GM21526 (cell line): Measurements from ENCODE around the gene TRHDE.
"Not testable (repeated sequence)": the region's sequence is repeated elsewhere in the genome, so short reads cannot be mapped to it uniquely, and the experiment has no call there.

Experiments used
- ATAC-seq: cut with Tn5 transposase; IDR thresholded peaks from one replicate; pipeline ENCODE4 v1.9.1; 2021; ENCODE audit warnings: moderate library complexity; ENCODE audit not compliant: unreplicated experiment, low FRiP score

Gene TRHDE

DNA sequence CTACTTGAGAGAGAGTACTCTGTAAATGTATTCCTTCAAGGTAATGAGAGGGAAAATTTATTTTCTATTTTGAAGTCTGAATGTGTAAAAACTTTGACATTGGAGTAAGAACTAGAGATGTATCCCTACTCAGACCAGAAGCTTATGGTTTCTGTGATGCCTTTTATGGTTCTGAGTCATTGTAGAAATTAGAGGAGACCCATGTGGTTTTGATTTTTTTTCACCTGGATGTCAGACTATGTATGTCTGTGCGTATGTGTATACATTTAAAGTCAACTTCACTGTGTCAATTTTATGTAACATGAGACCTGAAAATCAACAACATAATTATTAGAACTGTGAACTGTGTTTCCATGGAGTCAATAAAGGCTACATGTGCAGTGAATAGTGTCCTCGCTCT is 302.0 kb downstream of the TRHDE start:
- no peak for ATAC-seq

DNA sequence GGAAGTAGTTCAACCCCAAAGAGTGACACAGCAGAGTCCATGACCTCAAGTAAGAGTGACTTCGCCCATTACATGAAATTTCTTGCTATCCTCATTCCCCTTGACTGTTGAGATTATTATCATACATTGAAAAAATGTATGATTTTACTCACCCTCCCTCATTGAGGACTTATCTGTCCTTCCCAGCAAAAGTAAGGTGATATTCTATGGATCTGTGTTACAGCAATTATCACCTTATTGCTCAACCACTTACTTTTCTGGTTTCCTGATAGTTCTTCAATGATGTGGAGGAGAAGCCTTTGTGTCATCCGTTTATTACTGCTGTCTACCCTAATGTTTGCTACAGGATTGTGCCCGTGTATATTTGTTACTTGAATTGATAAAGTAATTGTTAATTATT is 306.2 kb downstream of the TRHDE start:
- no peak for ATAC-seq

DNA sequence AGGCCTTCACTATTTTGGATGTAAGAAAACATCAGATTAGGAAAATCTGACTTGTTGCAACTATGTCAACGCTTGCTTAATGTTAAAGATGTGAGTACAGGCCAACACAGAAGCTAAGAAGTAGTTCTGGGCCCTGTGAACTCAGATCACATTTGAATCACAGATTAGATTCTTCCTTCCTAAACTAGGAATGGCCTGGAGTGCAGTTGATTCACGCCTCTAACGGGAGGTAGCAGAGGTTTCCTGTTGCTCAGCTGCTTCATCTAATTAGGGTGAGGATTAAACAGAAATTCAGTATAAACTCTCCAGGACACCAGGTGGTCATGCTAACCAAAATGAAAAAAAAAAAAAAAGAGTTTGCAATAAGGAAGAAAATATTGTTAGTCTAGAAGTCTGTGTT is 314.3 kb downstream of the TRHDE start:
- ATAC-seq: no peak

DNA sequence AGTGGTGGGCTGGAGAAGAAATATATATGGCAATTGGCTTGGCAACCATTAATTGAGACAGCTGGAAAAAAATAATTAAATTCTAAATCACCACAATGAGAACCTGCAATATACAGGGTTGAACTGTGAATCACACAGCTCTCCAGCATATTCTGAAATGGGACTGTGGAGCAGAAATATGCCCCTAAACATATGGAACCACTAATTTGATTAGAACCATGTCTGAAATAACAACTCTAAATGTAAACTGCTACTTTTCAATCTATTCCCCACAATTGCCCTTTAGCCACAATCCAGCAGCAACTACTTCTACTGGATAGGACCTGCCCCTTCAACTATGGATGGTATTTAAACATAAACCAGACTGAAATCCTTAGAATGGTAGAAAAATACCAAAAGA is 330.4 kb downstream of the TRHDE start:
- ATAC-seq: no peak

DNA sequence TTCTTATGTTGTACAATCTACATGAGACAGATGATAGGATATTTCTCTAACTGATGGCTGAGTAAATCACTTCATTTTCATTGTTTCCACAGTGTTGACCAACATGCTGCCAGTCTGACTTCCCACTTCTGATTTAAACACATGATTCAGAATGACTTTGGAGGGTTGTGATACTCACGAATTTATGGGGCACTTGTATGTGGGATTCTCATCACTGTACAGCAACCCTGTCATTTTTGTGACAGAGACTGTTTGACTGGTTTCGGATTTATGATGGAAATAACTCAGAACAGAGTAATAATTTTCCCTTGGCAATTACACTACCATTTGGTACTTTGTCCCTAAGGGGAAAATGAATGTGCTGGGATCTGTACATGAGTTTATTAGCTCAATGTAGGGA is 333.8 kb downstream of the TRHDE start:
- no peak for ATAC-seq

DNA sequence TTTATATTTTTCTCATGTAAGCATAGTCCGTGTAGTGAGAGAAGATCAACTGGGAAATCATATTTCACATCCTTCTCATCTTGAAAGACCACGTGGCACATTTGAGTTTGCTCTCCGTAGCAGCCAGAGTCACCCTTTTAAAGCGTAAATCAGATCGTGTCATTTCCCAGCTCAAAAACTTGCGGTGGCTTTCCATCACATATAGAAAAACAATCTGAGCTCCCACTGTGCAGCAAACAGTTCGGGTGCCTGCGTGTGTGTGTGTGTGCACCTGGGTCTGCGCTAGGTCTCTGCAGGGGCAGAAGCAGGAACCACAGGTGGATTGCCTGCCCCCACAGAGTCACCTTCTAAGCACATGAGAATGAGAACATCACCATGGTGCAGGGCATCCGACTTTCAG is 338.2 kb downstream of the TRHDE start:
- no peak for ATAC-seq

DNA sequence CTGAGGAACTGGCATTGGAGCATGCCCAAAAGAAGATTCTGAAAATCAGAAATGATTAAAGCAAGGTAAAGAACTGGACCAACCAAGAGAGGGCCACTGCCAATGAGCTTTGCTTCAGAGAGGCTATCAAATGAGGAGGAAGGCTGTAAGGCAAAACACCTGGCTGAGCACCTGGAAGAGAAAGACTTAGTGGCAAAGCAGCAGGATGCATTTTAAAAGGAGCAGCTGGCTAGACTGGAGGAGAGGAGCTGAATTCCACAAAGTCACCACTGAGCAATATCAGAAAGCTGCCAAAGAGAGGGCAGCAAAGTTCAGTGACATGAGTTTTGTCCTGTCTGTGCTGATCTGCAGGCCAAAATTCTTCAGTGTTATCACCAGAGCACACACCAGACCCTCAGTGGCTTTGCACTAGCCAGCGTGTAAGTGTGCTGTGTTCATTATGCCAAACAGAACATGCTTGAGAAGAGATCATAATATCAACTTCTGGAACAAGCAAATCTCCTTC is 338.7 kb downstream of the TRHDE start:
- ATAC-seq: no peak

DNA sequence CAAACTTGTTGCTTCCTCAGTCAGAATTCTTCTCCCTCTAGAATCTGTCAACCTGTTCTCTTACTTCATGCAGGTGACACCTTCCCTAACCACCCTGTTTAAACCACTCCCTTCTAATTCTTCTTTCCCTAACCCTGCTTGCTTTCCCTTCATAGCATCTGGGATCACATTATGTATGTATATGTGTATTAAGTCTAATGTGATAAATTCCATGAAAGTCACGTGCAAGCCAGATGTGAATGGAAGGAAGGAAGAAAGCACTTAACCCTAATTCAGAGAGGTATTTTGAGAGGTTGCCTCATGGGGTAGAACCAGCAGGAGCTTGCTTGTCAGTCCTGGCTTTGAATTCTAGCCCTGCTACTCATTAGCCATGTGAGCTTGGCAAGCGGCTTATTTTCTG is 340.0 kb downstream of the TRHDE start:
- no peak for ATAC-seq

DNA sequence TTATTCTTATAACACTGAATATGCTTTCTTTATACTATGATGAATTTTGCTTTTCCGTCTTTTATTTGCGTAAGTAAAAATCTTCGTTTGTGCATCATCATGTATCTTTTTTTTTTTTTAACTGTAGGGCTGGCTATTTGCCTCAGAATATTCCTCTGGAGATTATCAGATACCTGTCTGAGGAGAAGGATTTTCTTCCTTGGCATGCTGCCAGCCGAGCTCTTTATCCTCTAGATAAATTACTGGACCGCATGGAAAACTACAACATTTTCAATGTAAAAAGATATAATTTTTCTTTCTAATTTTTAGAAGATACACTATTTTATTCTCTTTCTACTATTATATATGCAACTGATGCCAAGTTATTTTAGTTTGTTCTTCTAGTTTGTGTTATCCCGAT is 346.6 kb downstream of the TRHDE start:
- no peak for ATAC-seq

DNA sequence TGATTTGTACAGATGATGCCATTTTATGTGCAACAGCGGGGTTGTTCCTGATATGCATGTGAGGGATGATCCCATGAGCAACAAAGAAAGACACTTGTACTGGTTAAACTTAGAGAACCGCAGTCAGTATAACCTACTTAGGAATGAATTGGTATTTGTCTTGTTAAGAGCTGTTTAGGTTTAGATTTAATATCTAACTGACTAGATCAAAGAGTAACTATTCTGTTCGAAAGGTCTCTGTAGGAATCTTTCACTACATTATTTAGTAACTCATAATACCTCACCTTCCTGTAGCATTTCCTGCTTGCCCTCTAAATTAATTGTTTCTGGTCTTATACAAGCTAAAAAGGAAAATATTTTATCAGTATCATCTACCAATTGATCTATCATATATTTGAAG is 350.4 kb downstream of the TRHDE start:
- no peak for ATAC-seq

DNA sequence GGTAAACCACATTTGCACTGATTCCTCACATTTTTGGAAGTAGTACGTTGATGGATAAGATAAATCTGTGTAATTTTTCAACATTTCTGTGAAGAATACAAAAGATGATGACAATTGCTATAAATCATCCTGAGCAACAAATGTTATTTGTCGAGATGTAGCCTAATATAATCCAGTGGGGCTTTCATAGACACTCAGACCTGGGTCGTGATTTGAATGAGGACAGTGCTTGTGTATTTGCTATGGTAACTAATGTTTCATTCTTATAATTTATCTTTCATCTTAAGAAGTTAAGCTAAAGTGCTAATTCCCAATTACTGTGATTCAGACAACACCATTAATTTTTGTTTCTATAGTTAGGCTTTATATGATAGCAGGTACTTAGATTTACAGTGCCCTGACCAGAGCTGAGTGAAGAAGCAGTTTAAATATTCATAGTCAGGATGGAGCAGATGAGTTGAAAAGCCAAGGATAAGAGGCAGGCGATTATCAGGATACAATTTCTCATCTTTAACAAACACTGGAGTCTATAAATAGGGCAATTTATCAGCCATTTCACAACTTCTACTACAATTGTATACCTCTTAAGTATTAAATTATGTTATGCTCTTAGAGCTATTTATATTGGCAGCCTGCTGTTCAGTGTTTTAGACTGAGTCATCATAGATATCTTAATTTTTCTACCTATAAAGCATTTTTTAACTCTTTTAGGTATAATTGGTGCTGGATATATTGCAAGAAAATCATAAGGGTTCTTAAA is 359.9 kb downstream of the TRHDE start:
- ATAC-seq: no peak

DNA sequence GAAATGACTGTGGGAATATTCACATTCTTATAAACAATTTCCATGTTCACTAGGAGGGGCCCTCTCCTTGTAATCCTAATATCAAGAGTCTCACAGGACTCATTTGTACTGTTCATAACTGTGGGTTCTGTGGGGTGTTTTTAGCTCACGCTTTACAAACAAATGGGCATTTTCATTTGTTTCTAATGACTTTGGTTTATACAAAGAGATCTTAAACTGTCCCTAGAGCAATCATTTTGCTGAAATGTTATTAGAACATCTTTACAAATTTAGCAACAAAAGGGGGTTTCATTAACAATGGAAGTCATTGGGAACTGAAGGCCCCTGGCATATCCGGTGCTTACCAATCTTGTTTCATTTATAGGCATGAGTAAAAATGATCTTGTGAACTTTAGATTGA is 370.5 kb downstream of the TRHDE start:
- no peak for ATAC-seq

DNA sequence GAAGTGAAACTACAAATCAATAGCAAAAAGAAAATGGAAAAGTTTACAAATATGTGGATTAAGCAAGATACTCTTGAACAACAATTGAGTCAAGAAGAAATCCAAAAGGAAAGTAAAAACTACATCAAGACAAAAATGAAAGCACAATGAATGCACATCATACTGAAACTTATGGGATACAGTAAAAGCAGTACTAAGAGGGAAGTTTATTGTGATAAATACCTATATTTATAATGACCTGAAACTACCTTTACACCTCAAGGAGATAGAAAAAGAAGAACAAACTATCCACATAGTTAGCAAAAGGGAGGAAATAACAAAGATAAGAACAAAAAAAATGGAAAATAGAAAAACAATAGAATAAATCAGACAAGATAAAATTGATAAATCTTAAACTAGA is 375.0 kb downstream of the TRHDE start:
- no peak for ATAC-seq

DNA sequence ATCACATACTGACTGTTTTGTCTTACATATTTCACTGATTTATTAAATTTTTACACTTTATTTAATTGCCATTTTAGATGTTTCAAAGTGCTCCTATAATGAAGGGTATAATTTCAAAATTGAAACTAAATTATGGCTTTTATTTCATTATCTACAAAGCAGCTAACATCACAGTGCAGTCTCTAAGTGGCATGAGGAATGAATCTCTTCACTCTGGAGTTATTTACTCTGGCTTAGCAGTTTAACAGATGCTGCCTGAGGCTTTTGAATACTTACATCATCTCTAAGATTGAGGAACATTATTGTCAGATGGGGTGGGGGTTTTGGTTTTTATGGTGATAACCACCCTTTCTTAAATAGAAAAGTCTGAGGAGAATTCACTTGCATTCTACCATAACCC is 386.4 kb downstream of the TRHDE start:
- no peak for ATAC-seq

DNA sequence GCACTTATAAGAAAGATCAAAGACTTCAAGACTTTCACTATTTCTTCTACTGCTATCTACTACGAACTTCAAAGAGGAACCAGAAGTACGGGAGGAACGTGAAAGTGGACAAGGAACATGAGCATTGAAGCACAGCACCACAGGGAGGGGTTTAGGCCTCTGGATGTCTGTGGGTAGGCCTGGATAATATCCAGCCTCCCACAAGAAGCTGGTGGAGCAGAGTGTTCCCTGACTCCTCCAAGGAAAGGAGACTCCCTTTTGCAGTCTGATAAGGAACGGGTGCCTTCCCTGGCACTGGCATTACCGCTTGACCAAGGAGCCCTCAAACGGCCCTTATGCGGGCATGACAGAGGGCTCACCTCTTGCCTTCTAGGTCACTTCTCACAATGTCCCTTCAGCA is 388.0 kb downstream of the TRHDE start:
- not testable (repeated sequence) for ATAC-seq

DNA sequence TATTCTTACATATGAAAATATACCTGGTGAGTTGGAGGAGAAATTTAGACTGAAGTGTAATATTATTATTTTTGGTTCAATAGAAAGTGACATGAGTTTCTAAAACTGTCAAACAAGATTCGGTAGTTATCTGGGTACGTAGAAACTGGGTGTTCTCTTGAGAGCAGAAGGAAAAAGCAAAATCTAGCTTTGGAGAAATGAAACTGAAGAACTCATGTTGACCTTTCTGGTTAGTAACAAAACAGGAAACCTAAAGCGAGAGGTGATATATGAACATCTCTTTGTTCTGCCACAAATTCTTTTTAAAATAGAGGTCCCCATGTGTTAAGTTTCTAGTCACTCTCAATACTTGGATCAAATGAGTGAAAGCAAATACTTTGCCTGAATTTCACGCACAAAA is 401.7 kb downstream of the TRHDE start:
- peak; percentile 78 for ATAC-seq

DNA sequence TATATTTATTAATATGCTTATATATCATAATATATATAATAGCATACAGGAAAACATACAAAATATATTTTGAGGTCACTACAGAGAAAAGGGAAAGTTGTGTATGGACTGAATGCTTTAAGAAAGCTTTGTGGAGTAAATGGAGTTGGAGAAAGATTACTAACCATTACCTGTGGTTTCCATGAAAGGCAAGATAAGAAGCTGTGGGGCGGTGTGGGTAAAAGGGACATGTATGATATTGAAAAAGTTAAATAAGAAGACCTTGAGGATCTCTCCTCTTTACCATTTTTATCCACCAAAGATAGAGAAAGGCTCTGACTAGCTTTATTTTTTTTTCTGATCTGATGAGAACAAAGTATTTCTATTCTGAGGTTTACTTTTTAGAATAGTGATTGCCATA is 404.4 kb downstream of the TRHDE start:
- no peak for ATAC-seq

DNA sequence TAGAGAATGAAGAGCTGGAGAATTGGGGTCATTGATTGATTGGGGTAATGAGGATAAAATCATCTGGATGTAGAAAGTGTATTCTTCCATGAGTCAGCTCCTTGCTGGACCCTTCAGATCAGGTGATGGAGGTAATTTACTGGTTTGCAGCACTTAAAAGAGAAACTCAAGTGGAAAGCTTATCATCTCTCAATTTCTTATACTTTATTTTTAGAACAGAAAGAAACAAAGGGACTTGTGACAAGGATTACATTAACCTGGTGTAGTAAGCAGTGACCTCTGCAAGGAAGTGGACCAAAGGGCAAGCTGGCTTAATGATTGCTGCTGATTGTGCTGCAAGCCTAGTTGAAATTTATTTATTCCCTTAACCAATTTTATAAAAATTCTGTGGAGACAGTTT is 405.0 kb downstream of the TRHDE start:
- no peak for ATAC-seq

DNA sequence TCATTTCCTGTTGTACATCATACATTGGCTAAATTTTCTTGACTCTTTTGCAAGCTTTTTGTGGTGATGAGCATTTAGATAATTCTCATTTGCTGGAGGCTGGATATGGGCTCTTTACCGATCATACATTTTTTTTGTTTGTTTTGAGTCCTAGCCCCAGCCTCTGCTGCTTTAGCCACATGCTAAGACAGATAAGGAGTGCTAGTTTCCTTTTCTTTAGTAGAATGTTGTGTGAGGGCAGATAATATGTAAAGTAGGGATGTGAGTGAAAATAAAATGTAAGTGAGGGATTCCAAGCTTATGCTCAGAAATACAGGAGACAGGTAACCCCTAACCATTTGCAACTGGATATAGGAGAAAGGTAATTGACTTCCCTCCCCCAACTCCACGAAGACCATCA is 405.7 kb downstream of the TRHDE start:
- no peak for ATAC-seq

DNA sequence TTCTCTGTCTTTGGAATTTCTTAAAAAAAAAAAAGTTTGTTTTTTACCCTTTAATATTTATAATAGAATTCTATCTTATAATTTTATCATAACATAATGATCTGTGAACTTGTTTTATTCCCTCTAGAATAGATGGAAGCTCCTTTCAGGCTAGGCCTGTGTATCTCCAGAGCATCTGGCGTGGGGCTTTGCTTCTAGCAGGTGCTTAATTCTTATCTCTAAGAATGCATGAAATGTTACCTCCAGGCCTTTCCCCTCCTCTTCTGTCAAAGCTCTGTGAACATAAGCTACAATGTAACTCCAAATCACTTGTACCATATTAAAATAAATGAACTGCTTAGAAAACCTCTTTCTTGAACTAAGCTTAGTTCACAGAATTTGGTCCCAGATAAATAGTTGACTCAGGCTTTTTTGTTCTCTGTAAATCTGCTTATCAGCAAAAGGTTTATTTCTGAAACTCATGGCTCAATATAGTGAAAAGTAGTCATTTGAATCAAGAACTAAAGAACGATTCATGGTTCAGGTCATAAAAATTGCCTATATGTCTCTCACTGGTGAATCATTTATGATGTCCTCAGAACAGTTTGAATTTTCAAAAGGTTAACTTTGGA is 407.1 kb downstream of the TRHDE start:
- no peak for ATAC-seq

DNA sequence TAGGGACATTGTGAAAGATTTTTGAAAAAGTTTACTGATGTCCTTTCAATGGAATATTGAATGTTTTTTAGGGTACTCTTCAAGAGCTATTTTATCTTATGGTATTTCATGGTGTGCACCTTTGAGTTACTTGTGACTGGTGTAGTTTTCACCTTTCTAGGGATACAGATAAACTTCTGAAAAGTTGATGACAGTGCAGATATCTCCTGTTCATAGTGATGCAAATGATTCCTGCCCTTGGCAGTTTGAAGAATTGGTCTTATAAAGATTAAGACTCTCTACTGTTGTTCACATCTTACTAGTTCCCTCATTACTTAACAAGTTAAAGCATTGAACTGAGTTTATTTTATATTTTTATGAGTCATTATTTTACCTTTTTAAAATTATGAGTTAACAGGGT is 408.9 kb downstream of the TRHDE start:
- no peak for ATAC-seq

DNA sequence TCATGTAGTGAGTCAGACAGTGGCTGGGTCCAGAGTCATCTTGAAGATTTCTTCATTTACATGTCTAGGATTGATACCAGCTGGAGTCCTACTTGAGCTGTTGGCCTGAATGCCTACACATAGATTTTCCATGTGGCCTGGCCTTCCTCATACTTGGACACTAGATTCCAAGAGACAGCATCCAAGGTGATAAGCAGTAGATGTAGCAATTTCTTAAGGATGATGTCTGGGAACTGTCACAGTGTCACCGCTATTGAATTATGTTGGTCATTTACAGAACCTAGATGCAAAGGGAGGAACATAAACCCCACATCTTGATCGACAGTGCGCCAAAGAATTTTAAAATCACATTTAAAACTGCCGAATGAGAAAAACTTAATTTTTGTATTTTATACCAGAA is 412.3 kb downstream of the TRHDE start:
- ATAC-seq: no peak
